OCI-LY1 (cell line): ENCODE data around the gene IL1RAPL2.

ENCODE experiments used
- EZH2 ChIP-seq: fragments of 200-600 bp; sonication (generic), shearing (Covaris generic); IDR thresholded peaks from 2 replicates; pipeline ENCODE4 v1.8.0; 2017; ENCODE audit warnings: borderline replicate concordance, mixed run types, mild to moderate bottlenecking, antibody characterized with exemption, low read length, moderate library complexity, mixed read lengths
- TF ChIP-seq, protein P1 (sequence below): fragments of 200-600 bp; sonication (generic), shearing (Covaris generic); IDR thresholded peaks from 2 replicates; pipeline ENCODE4 v1.5.1; 2017; ENCODE audit warnings: mild to moderate bottlenecking, antibody characterized with exemption, low read length, moderate library complexity, mixed read lengths

DNA sequence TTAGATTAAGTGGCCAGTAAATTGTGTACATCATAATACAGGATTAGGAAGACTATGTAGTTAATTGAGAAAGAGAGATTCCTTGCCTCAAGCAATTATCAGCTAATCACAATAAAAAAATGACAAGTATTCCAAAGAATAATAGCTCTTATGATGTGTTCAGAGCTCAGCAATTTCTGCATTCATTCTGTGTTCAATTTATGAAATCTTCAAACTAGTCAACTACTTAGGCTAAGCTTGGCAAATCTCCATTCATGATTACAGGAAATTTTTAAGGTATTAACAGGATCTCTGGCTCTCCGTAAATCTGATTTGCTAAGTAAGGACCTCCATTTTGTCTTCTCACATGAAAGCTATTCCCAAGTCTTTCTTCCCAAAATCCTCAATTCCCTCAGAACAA is 911.4 kb downstream of the IL1RAPL2 start:
- TF ChIP-seq, protein P1, sequence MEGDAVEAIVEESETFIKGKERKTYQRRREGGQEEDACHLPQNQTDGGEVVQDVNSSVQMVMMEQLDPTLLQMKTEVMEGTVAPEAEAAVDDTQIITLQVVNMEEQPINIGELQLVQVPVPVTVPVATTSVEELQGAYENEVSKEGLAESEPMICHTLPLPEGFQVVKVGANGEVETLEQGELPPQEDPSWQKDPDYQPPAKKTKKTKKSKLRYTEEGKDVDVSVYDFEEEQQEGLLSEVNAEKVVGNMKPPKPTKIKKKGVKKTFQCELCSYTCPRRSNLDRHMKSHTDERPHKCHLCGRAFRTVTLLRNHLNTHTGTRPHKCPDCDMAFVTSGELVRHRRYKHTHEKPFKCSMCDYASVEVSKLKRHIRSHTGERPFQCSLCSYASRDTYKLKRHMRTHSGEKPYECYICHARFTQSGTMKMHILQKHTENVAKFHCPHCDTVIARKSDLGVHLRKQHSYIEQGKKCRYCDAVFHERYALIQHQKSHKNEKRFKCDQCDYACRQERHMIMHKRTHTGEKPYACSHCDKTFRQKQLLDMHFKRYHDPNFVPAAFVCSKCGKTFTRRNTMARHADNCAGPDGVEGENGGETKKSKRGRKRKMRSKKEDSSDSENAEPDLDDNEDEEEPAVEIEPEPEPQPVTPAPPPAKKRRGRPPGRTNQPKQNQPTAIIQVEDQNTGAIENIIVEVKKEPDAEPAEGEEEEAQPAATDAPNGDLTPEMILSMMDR, result no peak
- no peak for TF ChIP-seq EZH2
